Endometrium (tissue), 2 donors: Measurements from ENCODE around the gene NTSR2.

Source experiments
- FAIRE-seq: peaks from 2 replicates; lab custom pipeline; 2012; peaks lifted over from hg19 to GRCh38; lab: Jason Lieb, UNC
- donor health status: control.
- donor health status: control.

The NTSR2 gene

GRCh38 chr2:11657646-11658045 lies 12.3 kb downstream of the NTSR2 start:
- FAIRE-seq = no peak

GRCh38 chr2:11657195-11657594 lies 12.8 kb downstream of the NTSR2 start:
- no peak for FAIRE-seq

GRCh38 chr2:11656671-11657101 lies 13.3 kb downstream of the NTSR2 start:
- FAIRE-seq = no peak

GRCh38 chr2:11656252-11656651 lies 13.7 kb downstream of the NTSR2 start:
- FAIRE-seq = no peak

GRCh38 chr2:11655495-11655894 lies 14.5 kb downstream of the NTSR2 start:
- no peak for FAIRE-seq

GRCh38 chr2:11652553-11652952 lies 17.4 kb downstream of the NTSR2 start:
- FAIRE-seq = no peak

GRCh38 chr2:11651856-11652548 lies 18.0 kb downstream of the NTSR2 start:
- FAIRE-seq = no peak

GRCh38 chr2:11649093-11649492 lies 20.9 kb downstream of the NTSR2 start:
- FAIRE-seq = no peak

GRCh38 chr2:11647834-11648600 lies 22.0 kb downstream of the NTSR2 start:
- no peak for FAIRE-seq

GRCh38 chr2:11646530-11646929 lies 23.5 kb downstream of the NTSR2 start:
- no peak for FAIRE-seq

- FAIRE-seq = no peak
These were observed 25.7 kb downstream of the NTSR2 start for GRCh38 chr2:11644293-11644692.

- no peak for FAIRE-seq
These were observed 27.0 kb downstream of the NTSR2 start for GRCh38 chr2:11642972-11643371.

- no peak for FAIRE-seq
These were observed 29.9 kb downstream of the NTSR2 start for GRCh38 chr2:11640132-11640531.

GRCh38 chr2:11639503-11639902 lies 30.5 kb downstream of the NTSR2 start:
- FAIRE-seq = no peak

- FAIRE-seq = no peak
These were observed 32.4 kb downstream of the NTSR2 start for GRCh38 chr2:11637546-11637945.

- no peak for FAIRE-seq
These were observed 33.3 kb downstream of the NTSR2 start for GRCh38 chr2:11636593-11637295.

- FAIRE-seq = no peak
These were observed 34.9 kb downstream of the NTSR2 start for GRCh38 chr2:11635141-11635540.

GRCh38 chr2:11634584-11634983 lies 35.4 kb downstream of the NTSR2 start:
- FAIRE-seq = no peak

- FAIRE-seq = no peak
These were observed 36.0 kb downstream of the NTSR2 start for GRCh38 chr2:11633923-11634478.

- FAIRE-seq = no peak
These were observed 38.5 kb downstream of the NTSR2 start for GRCh38 chr2:11631462-11631861.

GRCh38 chr2:11630855-11631254 lies 39.1 kb downstream of the NTSR2 start:
- no peak for FAIRE-seq

GRCh38 chr2:11629851-11630250 lies 40.1 kb downstream of the NTSR2 start:
- FAIRE-seq = no peak

- FAIRE-seq = no peak
These were observed 40.8 kb downstream of the NTSR2 start for GRCh38 chr2:11629215-11629614.
